B cell (primary cell): ENCODE measurements around the gene CHKA. TPM values are rescaled to one million over a fixed set of nuclear protein-coding genes. Genes with fewer than 3 reads are reported as not detected.

Source experiments
- ATAC-seq: fragments of 200-7000 bp; cut with Tn5 transposase; one replicate; pipeline ENCODE4 v1.10.0; 2021; ENCODE audit warnings: low read depth, mild to moderate bottlenecking, moderate number of reproducible peaks, moderate library complexity
- CTCF ChIA-PET: fragments of 350-600 bp; sonication (Branson Sonifier 250); formaldehyde crosslinking; loops from one replicate; lab custom pipeline; 2021; ENCODE audit warnings: antibody characterized with exemption, inconsistent platforms; lab: Charles Lee
- POLR2A ChIA-PET: fragments of 350-600 bp; sonication (Branson Sonifier 250); formaldehyde crosslinking; loops from one replicate; lab custom pipeline; 2021; ENCODE audit warnings: antibody characterized with exemption; lab: Charles Lee
- DNase-seq: peaks from one replicate; pipeline ENCODE4 v3.0.0; 2013
- H2AFZ ChIP-seq: 2 replicates; pipeline ENCODE4 v1.6.1; 2012; ENCODE audit warnings: mild to moderate bottlenecking, low read depth, low read length; ENCODE audit not compliant: insufficient read depth, poor library complexity, severe bottlenecking
- H3K27ac ChIP-seq, 2 donors: 1 replicate in 1 of 2; 2 replicates in 1 of 2; pipeline ENCODE4 v1.5.1; 2012 to 2013; ENCODE audit warnings: low read length in 2 of 2, mild to moderate bottlenecking in 2 of 2, moderate library complexity in 1 of 2
- H3K27me3 ChIP-seq, 4 experiments: fragments of 200-600 bp in 1 of 4; sonication (generic) in 1 of 4; replicated peaks in 1 of 4; 1 replicate in 2 of 4; 2 replicates in 2 of 4; pipeline versions ENCODE4 v1.6.1 to v1.7.0; 2013 to 2016; ENCODE audit warnings: low read length in 3 of 4, mild to moderate bottlenecking in 2 of 4, mixed read lengths in 1 of 4, moderate library complexity in 1 of 4; ENCODE audit not compliant: insufficient read depth in 4 of 4, control insufficient read depth in 3 of 4; ENCODE audit errors: control extremely low read depth in 1 of 4
- H3K36me3 ChIP-seq, 2 experiments: replicated peaks in 1 of 2; 1 replicate in 1 of 2; 2 replicates in 1 of 2; pipeline versions ENCODE4 v1.6.1 to v1.7.1; 2013; ENCODE audit warnings: low read length in 1 of 2; ENCODE audit not compliant: insufficient read depth in 2 of 2, control insufficient read depth in 1 of 2; ENCODE audit errors: control extremely low read depth in 1 of 2, extremely low read depth in 1 of 2
- H3K4me1 ChIP-seq, 2 donors: fragments of 200-600 bp in 1 of 2; sonication (generic) in 1 of 2; 1 replicate in 1 of 2; 2 replicates in 1 of 2; pipeline versions ENCODE4 v1.5.1 to v1.6.1; 2013 to 2017; ENCODE audit warnings: low read length in 2 of 2; ENCODE audit not compliant: control insufficient read depth in 2 of 2, insufficient read depth in 2 of 2
- H3K4me2 ChIP-seq: replicated peaks from 2 replicates; pipeline ENCODE3; 2012; ENCODE audit warnings: mild to moderate bottlenecking, low read depth, low read length; ENCODE audit not compliant: poor library complexity, severe bottlenecking
- H3K4me3 ChIP-seq, 5 experiments: fragments of 200-600 bp in 1 of 5; sonication (generic) in 1 of 5; 1 replicate in 3 of 5; 2 replicates in 2 of 5; pipeline versions ENCODE4 v1.5.1 to v1.7.0; 2011 to 2016; ENCODE audit warnings: low read length in 4 of 5, mild to moderate bottlenecking in 4 of 5, low read depth in 2 of 5, control low read depth in 1 of 5, moderate library complexity in 1 of 5; ENCODE audit not compliant: insufficient read depth in 1 of 5; ENCODE audit errors: control extremely low read depth in 1 of 5, extremely low read depth in 1 of 5
- H3K79me2 ChIP-seq: fragments of 200-600 bp; sonication (generic); one replicate; pipeline ENCODE4 v1.6.0; 2016; ENCODE audit warnings: low read length; ENCODE audit not compliant: control insufficient read depth, insufficient read depth
- H3K9ac ChIP-seq: fragments of 200-600 bp; sonication (generic); 2 replicates; pipeline ENCODE4 v1.6.1; 2017; ENCODE audit warnings: mild to moderate bottlenecking, low read length, moderate library complexity
- H3K9me3 ChIP-seq, 3 donors: one replicate each; pipeline versions ENCODE4 v1.6.1 to v1.7.1; 2013; ENCODE audit warnings: low read length in 2 of 3; ENCODE audit not compliant: control insufficient read depth in 2 of 3, insufficient read depth in 1 of 3; ENCODE audit errors: control extremely low read depth in 1 of 3
- H4K20me1 ChIP-seq: 2 replicates; pipeline ENCODE4 v1.6.0; 2012; ENCODE audit warnings: mild to moderate bottlenecking, low read length; ENCODE audit not compliant: insufficient read depth, control insufficient read depth, poor library complexity, severe bottlenecking
- H3K27ac Mint-ChIP-seq: one replicate; pipeline ENCODE4 v1.8.0; 2021; ENCODE audit warnings: mixed read lengths
- H3K27me3 Mint-ChIP-seq: one replicate; pipeline ENCODE4 v1.8.0; 2021; ENCODE audit warnings: mixed read lengths
- H3K4me1 Mint-ChIP-seq: one replicate; pipeline ENCODE4 v1.8.0; 2021; ENCODE audit warnings: mixed read lengths
- H3K4me3 Mint-ChIP-seq: one replicate; pipeline ENCODE4 v1.8.0; 2021; ENCODE audit warnings: mixed read lengths
- H3K9me3 Mint-ChIP-seq: one replicate; pipeline ENCODE4 v1.8.0; 2022; ENCODE audit warnings: mixed read lengths; ENCODE audit not compliant: insufficient read depth
- CTCF ChIP-seq: fragments of 200-600 bp; IDR thresholded peaks from one replicate; pipeline ENCODE4 v1.8.0; 2022; ENCODE audit warnings: antibody characterized with exemption, mild to moderate bottlenecking
- EZH2 ChIP-seq: IDR thresholded peaks from 2 replicates; pipeline ENCODE4 v1.6.1; 2012; ENCODE audit warnings: borderline replicate concordance, low read depth, mild to moderate bottlenecking, moderate library complexity, low read length; ENCODE audit not compliant: insufficient read depth, poor library complexity, severe bottlenecking
- WGBS: methylation state at CpG from one replicate; pipeline ENCODE4 v1.1.5; 2013; ENCODE audit warnings: missing lambda C conversion rate; ENCODE audit not compliant: insufficient coverage; 5-methylcytosine and 5-hydroxymethylcytosine counted together
- intact Hi-C: fragments of 100-400 bp; cut with micrococcal nuclease; formaldehyde crosslinking; loops from one replicate; pipeline ENCODE4 v1.10.0; 2022
- polyA plus RNA-seq: library from polyadenylated mRNA; depleted of rRNA; stranded (reverse); fragments of >200 nt; gene quantifications from 2 replicates; pipeline ENCODE4 v1.2.3, GENCODE V29; 2012
- total RNA-seq, 2 donors: library from RNA; stranded (reverse); fragments of 120-200 nt in 1 of 2; gene quantifications; 1 replicate in 1 of 2; 2 replicates in 1 of 2; pipeline versions ENCODE4 v1.2.3 to v1.2.4, GENCODE V29; 2013 to 2022

The CHKA gene
- total and polyA plus RNA-seq, 2 donors (not counting 1 experiment from before 2014, with no cell fraction given) = 10.6 to 20.6 TPM

GRCh38 chr11:68146010-68146540, 24.9 kb upstream of the CHKA start:
- no peak for ATAC-seq
- Histone ChIP-seq H4K20me1 (no peaks in the 10 kb centered on the region), H3K4me2 (no peak overlapping the region), H2AFZ (no peak overlapping the region), H3K9me3 (no peaks in the 10 kb centered on the region), H3K27ac (no peak overlapping the region), H3K36me3 (no peaks in the 10 kb centered on the region), H3K9ac (no peak overlapping the region), H3K27me3 (peaks cover 0 to 9% (median 0%) of the 10 kb centered on the region in 4 experiments), H3K79me2 (no peaks in the 10 kb centered on the region), H3K4me3 (no peak overlapping the region), H3K4me1 (peaks cover 12% of the 10 kb centered on the region in 2 donors)
- DNase-seq = no peak
- Mint-ChIP-seq H3K9me3 (no peaks in the 10 kb centered on the region), H3K27me3 (no peaks in the 10 kb centered on the region), H3K4me1 (peaks cover 12% of the 10 kb centered on the region), H3K4me3 (no peak overlapping the region), H3K27ac (no peak overlapping the region)
- POLR2A ChIA-PET = interaction anchor here (0.6 kb wide), 1 partner anchor 21 kb away, joined by 3 read pairs; no protein-coding TSS in a partner anchor
- intact Hi-C loops = no loop called here
- CTCF ChIA-PET = no interaction called here
- WGBS = 64% methylated on average over 12 of the region's 15 CpGs
- TF ChIP-seq EZH2 (no peak), CTCF (no peak)

- no peak overlapping the region for H3K4me3 Mint-ChIP-seq
- ATAC-seq (no peak), DNase-seq (no peak)
- Histone ChIP-seq H4K20me1 (no peaks in the 10 kb centered on the region), H3K79me2 (no peaks in the 10 kb centered on the region), H3K9me3 (no peaks in the 10 kb centered on the region), H3K27ac (no peak overlapping the region), H3K27me3 (peaks cover 0 to 9% (median 0%) of the 10 kb centered on the region in 4 experiments), H3K4me2 (no peak overlapping the region), H3K4me1 (peaks cover 14 to 17% of the 10 kb centered on the region in 2 donors), H3K36me3 (no peaks in the 10 kb centered on the region), H3K4me3 (no peak overlapping the region), H3K9ac (no peak overlapping the region), H2AFZ (no peak overlapping the region)
- intact Hi-C loops = no loop called here
- TF ChIP-seq EZH2 (no peak), CTCF (no peak)
- ChIA-PET POLR2A (no interaction called here), CTCF (no interaction called here)
- H3K27ac Mint-ChIP-seq = no peak overlapping the region
- H3K4me1 Mint-ChIP-seq = peaks cover 13% of the 10 kb centered on the region
- H3K9me3 Mint-ChIP-seq = no peaks in the 10 kb centered on the region
- 92% methylated on average over 11 of the region's 14 CpGs for WGBS
- peaks cover 2% of the 10 kb centered on the region for H3K27me3 Mint-ChIP-seq
Measured at GRCh38 chr11:68145120-68145866, 24.1 kb upstream of the CHKA start.
